ENCODE results near the gene SMIM35. TPM values are rescaled to one million over a fixed set of nuclear protein-coding genes. Genes with fewer than 3 reads are reported as not detected.

SMIM35 gene
- total RNA-seq, 2 donors from 2014 or later, result not detected

DNA sequence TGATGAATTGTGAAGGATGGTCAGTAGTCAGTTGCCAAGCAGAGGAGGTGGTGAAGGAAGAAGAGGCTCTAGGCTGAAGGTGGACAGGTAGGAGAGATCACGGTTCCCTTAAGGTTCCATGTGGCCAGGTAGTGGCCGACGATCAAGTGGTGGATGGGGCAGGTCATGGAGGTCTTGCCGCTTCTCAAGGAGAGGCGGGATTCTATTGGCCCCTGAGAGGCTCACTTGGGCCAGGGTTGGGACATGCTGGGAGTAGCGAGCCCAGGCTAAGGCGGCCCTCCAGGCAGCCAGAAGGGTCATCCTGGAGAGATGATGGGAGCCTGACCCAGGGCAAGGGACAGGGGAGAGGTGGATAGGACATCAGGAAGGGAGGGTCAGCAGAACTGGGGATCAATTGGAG is 30.8 kb downstream of the SMIM35 start:
- Mint-ChIP-seq H3K27ac (peak overlapping the region in 1 of 2 donors; percentile 10), H3K9me3 (no peaks in the 10 kb centered on the region), H3K36me3 (no peaks in the 10 kb centered on the region)
- peak in 1 of 2 donors; percentile 34 for DNase-seq (ENCODE audit: low spot score in 2 of 2)
- ATAC-seq, result no peak

GRCh38 chr11:118054712-118055640 is 31.8 kb downstream of the SMIM35 start:
- H3K36me3 Mint-ChIP-seq, result no peaks in the 10 kb centered on the region
- DNase-seq (ENCODE audit: low spot score in 2 of 2) (no peak), ATAC-seq (no peak)
- no peak overlapping the region for H3K27ac Mint-ChIP-seq
- no peaks in the 10 kb centered on the region for H3K9me3 Mint-ChIP-seq

DNA sequence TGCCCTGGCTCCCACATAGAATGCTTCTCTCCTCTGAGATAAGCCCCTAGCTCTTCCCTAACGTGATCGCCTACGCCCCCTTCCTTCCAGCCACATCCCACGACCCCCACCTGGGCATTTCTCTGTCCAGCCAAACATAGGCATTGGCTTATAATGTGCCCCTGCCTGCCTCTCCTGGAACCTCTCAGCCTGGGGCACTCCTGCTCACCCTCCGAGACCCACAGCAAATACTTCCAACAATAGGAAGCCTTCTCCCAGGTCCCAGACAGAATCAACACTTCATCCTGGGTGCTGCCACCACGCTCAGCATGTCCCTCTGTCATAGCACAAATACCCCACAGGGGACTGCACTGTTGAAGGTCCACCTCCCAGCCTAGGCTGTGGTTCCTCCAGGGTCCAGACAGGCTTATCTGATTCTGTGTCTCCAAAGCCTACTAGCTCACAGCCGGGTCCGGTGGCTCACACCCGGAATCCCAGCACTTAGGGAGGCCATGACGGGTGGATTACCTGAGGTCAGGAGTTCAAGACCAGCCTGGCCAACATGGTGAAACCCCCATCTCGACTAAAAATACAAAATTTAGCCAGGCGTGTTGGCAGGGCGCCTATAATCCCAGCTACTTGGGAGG is 34.1 kb downstream of the SMIM35 start:
- H3K36me3 Mint-ChIP-seq, result no peaks in the 10 kb centered on the region
- DNase-seq (ENCODE audit: low spot score in 2 of 2) (peak in 1 of 2 donors; percentile 11), ATAC-seq (no peak)
- no peaks in the 10 kb centered on the region for H3K9me3 Mint-ChIP-seq
- H3K27ac Mint-ChIP-seq, result peak overlapping the region in 1 of 2 donors; percentile 51

DNA sequence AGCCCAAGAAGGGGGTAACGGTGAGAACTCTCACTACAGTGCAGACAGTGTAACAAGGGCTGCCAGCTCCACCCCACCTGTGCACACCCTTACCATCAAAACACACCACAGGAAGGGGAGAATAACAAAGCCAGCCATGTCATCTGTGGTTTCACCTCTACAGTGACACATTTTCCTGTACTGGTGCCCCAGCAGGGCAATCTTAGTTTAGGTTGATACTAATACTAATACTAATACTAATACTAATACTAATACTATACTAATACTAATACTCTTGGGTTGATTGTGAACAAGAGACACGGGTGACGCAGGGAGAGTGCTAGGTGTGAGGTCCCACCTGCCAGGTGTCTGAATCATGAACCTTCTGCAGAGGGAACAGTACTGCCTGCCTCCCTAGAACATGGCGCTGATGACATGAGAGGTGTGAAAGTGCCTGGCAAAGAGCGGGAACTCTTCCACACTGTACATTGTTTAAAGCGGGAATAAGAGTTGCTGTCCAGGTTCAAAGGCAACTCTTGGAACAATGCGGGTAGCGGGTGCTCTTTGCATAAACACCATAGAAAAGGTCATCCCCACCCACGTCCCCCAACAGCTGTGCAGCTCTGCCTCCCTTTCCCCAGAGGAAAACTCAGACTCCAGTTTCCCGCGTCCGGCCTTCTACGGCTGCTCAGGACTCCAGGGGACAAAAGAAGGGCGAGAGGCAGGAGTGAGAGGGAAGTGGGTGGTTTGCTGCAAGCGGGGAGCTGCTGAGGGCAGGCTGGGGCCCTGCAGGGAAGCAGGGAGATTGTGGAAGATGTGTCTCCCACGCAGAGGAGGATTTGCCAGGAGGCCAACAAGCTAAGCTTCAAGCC is 34.9 kb downstream of the SMIM35 start:
- Mint-ChIP-seq H3K27ac (peak overlapping the region in 1 of 2 donors; percentile 92), H3K9me3 (no peaks in the 10 kb centered on the region), H3K36me3 (no peaks in the 10 kb centered on the region)
- DNase-seq (ENCODE audit: low spot score in 2 of 2) (peak in 1 of 2 donors; percentile 54), ATAC-seq (peak; percentile 85 to 87)

DNA sequence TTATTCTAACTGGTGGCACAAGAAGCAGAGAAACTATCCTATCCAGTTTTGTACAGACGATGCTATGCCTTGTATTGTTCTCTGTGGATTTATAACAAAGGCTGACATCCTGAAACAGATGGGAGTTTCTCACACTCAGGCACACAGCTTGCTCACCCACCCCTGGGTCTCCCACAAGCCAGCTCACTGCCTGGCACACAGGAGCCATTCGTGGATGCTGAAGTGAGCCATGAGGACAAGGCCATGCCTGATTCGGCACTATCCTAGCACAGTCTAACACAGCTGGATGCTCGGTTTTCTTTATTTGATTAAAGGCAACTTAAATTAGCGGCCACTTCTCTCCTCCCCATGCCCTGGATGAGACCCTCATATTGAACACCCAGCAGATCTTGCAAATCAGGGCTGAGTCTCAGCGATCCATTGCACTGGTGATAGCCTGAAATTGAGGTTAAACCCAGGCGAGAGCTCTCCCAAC is 35.6 kb downstream of the SMIM35 start:
- H3K36me3 Mint-ChIP-seq, result no peaks in the 10 kb centered on the region
- ATAC-seq (peak in 1 of 2 donors; percentile 13), DNase-seq (ENCODE audit: low spot score in 2 of 2) (no peak)
- peak overlapping the region in 1 of 2 donors; percentile 92 for H3K27ac Mint-ChIP-seq
- no peaks in the 10 kb centered on the region for H3K9me3 Mint-ChIP-seq

DNA sequence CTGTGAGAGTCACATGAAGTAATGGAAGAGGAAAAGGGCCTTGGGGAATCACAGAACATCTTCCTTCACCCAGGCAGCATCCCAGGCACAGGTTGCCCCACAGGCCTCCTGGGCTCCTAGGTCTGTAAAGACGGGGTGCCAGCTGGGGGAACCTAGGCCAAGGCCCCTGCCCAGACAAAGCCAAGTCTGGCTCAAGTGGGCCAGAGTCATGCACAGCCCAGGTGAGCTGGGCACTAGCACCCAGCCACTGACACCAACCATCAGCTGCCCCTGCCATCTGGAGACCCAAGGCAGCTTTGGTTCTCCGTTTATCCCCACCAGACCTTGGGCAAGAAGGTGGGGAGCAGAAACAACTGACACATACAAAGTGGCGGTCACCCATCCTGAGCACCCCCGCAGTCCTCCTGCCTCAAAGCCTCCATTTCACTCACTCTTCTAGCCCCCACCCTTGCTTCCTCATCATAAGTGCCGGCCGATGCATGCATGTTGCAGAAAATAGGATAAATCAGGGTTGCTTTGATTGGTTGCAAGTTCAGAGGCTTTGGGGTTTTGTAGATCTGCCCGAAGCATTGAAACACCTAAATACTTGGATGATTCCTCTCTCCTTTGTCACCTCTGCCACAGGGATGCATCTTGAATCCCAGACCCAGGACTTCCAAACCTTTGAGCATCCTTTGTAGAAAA is 36.4 kb downstream of the SMIM35 start:
- DNase-seq (ENCODE audit: low spot score in 2 of 2), result no peak
- no peaks in the 10 kb centered on the region for H3K9me3 Mint-ChIP-seq

GRCh38 chr11:118049771-118050170 is 37.0 kb downstream of the SMIM35 start:
- no peaks in the 10 kb centered on the region for H3K9me3 Mint-ChIP-seq
- DNase-seq (ENCODE audit: low spot score in 2 of 2) (no peak), ATAC-seq (no peak)
- no peaks in the 10 kb centered on the region for H3K36me3 Mint-ChIP-seq
- H3K27ac Mint-ChIP-seq, result peak overlapping the region in 1 of 2 donors; percentile 66

More for the DNA sequence above, 36.4 kb downstream of the SMIM35 start:
- Mint-ChIP-seq H3K36me3 (no peaks in the 10 kb centered on the region), H3K27ac (peak overlapping the region in 1 of 2 donors; percentile 66)
- no peak for ATAC-seq

GRCh38 chr11:118048472-118049370 is 38.0 kb downstream of the SMIM35 start:
- no peaks in the 10 kb centered on the region for H3K9me3 Mint-ChIP-seq
- ATAC-seq, result no peak
- no peak for DNase-seq (ENCODE audit: low spot score in 2 of 2)
- peak overlapping the region in 1 of 2 donors; percentile 58 for H3K27ac Mint-ChIP-seq
- H3K36me3 Mint-ChIP-seq, result no peaks in the 10 kb centered on the region

DNA sequence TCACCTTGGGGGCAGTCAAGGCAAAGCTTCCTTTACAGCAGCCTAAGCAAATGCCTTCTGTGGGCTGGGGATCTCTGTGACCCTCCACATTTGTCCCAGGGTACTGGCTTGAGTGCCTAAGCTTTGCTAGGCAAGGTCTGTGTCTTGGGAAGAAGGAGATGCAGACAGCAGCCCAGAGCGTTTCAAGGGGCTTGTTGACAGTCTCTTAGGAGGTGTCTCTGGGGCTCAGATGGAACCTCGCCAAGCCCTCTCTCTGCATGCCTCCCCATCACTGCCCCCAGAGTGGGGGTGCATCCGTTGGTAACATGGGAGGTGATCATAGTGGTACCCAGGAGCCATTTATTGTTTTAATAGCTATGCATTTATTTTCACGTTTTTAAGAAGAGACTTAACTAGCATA is 39.0 kb downstream of the SMIM35 start:
- Mint-ChIP-seq H3K36me3 (no peaks in the 10 kb centered on the region), H3K27ac (peak overlapping the region; percentile 41 to 89), H3K9me3 (no peaks in the 10 kb centered on the region)
- ATAC-seq (no peak), DNase-seq (ENCODE audit: low spot score in 2 of 2) (no peak)

GRCh38 chr11:118046964-118047700 is 39.6 kb downstream of the SMIM35 start:
- DNase-seq (ENCODE audit: low spot score in 2 of 2), result peak in 1 of 2 donors; percentile 29
- ATAC-seq, result peak; percentile 13 to 29
- Mint-ChIP-seq H3K9me3 (no peaks in the 10 kb centered on the region), H3K27ac (peak overlapping the region; percentile 89 to 95), H3K36me3 (no peaks in the 10 kb centered on the region)

- no peaks in the 10 kb centered on the region for H3K36me3 Mint-ChIP-seq
- DNase-seq (ENCODE audit: low spot score in 2 of 2) (peak in 1 of 2 donors; percentile 22), ATAC-seq (peak; percentile 77 to 82)
- H3K27ac Mint-ChIP-seq, result peak overlapping the region; percentile 89 to 95
- no peaks in the 10 kb centered on the region for H3K9me3 Mint-ChIP-seq
Measured at GRCh38 chr11:118046051-118046963, 40.5 kb downstream of the SMIM35 start.

GRCh38 chr11:118045191-118045590 is 41.6 kb downstream of the SMIM35 start:
- Mint-ChIP-seq H3K36me3 (no peaks in the 10 kb centered on the region), H3K27ac (peak overlapping the region in 1 of 2 donors; percentile 89), H3K9me3 (no peaks in the 10 kb centered on the region)
- peak in 1 of 2 donors; percentile 32 for ATAC-seq
- no peak for DNase-seq (ENCODE audit: low spot score in 2 of 2)

- DNase-seq (ENCODE audit: low spot score in 2 of 2) (no peak), ATAC-seq (no peak)
- Mint-ChIP-seq H3K36me3 (no peaks in the 10 kb centered on the region), H3K9me3 (no peaks in the 10 kb centered on the region), H3K27ac (peak overlapping the region in 1 of 2 donors; percentile 72)
Measured at GRCh38 chr11:118042796-118043195, 44.0 kb downstream of the SMIM35 start.

GRCh38 chr11:118042141-118042540 is 44.6 kb downstream of the SMIM35 start:
- H3K27ac Mint-ChIP-seq, result peak overlapping the region; percentile 51 to 72
- no peaks in the 10 kb centered on the region for H3K36me3 Mint-ChIP-seq
- DNase-seq (ENCODE audit: low spot score in 2 of 2) (no peak), ATAC-seq (peak in 1 of 2 donors; percentile 15)
- no peaks in the 10 kb centered on the region for H3K9me3 Mint-ChIP-seq

Data from activated naive CD4-positive, alpha-beta T cell treated with anti-CD3 and anti-CD28 coated beads, Interleukin-2, amount 50 U/mL, for 72 hours (primary cell).